ENCODE measurements around the gene ZNF333. TPM values are rescaled to one million over a fixed set of nuclear protein-coding genes. Genes with fewer than 3 reads are reported as not detected.

The ZNF333 gene
- total RNA-seq, 1 donor from 2014 or later = 20.4 TPM

GRCh38 chr19:14673088-14673487, 16.8 kb upstream of the ZNF333 start:
- H3K27ac Mint-ChIP-seq = no peak overlapping the region
- no peaks in the 10 kb centered on the region for H3K9me3 Mint-ChIP-seq
- no peaks in the 10 kb centered on the region for H3K36me3 ChIP-seq
- DNase-seq (ENCODE audit: low spot score) = no peak
- H3K27me3 ChIP-seq = no peaks in the 10 kb centered on the region
- no peak overlapping the region for H2AFZ ChIP-seq (replicated peaks)
- H4K20me1 ChIP-seq (ENCODE audit: low read depth) = no peaks in the 10 kb centered on the region
- no peaks in the 10 kb centered on the region for H3K9me3 ChIP-seq (ENCODE audit: low read depth)
- H3K4me2 ChIP-seq = no peak overlapping the region
- no peak overlapping the region for H3K27ac ChIP-seq
- no peaks in the 10 kb centered on the region for H3K4me1 Mint-ChIP-seq
- H3K27me3 Mint-ChIP-seq (ENCODE audit: insufficient read depth, low read depth) = peaks cover 14% of the 10 kb centered on the region
- TF ChIP-seq, protein P1, sequence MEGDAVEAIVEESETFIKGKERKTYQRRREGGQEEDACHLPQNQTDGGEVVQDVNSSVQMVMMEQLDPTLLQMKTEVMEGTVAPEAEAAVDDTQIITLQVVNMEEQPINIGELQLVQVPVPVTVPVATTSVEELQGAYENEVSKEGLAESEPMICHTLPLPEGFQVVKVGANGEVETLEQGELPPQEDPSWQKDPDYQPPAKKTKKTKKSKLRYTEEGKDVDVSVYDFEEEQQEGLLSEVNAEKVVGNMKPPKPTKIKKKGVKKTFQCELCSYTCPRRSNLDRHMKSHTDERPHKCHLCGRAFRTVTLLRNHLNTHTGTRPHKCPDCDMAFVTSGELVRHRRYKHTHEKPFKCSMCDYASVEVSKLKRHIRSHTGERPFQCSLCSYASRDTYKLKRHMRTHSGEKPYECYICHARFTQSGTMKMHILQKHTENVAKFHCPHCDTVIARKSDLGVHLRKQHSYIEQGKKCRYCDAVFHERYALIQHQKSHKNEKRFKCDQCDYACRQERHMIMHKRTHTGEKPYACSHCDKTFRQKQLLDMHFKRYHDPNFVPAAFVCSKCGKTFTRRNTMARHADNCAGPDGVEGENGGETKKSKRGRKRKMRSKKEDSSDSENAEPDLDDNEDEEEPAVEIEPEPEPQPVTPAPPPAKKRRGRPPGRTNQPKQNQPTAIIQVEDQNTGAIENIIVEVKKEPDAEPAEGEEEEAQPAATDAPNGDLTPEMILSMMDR (IDR thresholded peaks at IDR 0.05) = no peak
- TF ChIP-seq EZH2phosphoT487 (IDR thresholded peaks at IDR 0.05) (no peak), EZH2 (IDR thresholded peaks at IDR 0.05) (no peak)
- H3K36me3 Mint-ChIP-seq = no peaks in the 10 kb centered on the region
- no peak overlapping the region for H3K4me3 ChIP-seq
- no peak overlapping the region for H3K4me3 Mint-ChIP-seq
- no peaks in the 10 kb centered on the region for H3K79me2 ChIP-seq (ENCODE audit: low read depth)
- no peak overlapping the region for H3K9ac ChIP-seq
- no peaks in the 10 kb centered on the region for H3K4me1 ChIP-seq
- no peaks in the 10 kb centered on the region for H3F3A ChIP-seq (ENCODE audit: low read depth)

GRCh38 chr19:14674764-14675163, 15.1 kb upstream of the ZNF333 start, which contains the start of gene ADGRE3:
Gene ADGRE3 (minus strand): TSS chr19:14674844. CDS start chr19:14674770, 74 bp downstream.
- TF ChIP-seq EZH2phosphoT487 (IDR thresholded peaks at IDR 0.05) (no peak), EZH2 (IDR thresholded peaks at IDR 0.05) (no peak)
- TF ChIP-seq, protein P1 (IDR thresholded peaks at IDR 0.05) = no peak
- Mint-ChIP-seq H3K9me3 (no peaks in the 10 kb centered on the region), H3K4me1 (no peaks in the 10 kb centered on the region)

DNA sequence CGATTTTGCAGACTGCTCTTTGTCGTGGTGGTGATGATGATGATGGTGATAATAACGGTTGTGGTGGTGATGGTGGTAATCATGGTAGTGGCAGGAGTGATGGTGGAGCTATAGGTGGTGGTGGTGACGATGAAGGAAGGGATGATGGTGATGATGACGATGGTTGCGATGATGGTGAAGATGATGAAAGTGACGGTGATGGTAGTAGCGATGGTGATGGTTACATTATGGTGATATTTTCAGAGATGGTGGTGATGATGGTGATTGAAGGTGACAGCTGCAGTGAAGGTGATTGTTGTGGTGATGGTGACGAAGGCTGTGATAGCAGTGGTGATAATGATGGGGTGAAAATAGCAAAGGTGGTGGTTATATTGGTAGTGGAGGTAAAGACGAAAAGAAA, 13.1 kb upstream of the ZNF333 start:
- no peak for DNase-seq (ENCODE audit: low spot score)
- no peak overlapping the region for H3K27ac Mint-ChIP-seq
- Histone ChIP-seq H3K4me2 (no peak overlapping the region), H3K9me3 (ENCODE audit: low read depth) (no peaks in the 10 kb centered on the region), H3F3A (ENCODE audit: low read depth) (no peaks in the 10 kb centered on the region), H3K36me3 (no peaks in the 10 kb centered on the region), H3K4me3 (no peak overlapping the region), H3K27ac (no peak overlapping the region), H3K4me1 (no peaks in the 10 kb centered on the region), H2AFZ (replicated peaks) (no peak overlapping the region), H3K27me3 (peaks cover 2% of the 10 kb centered on the region), H4K20me1 (ENCODE audit: low read depth) (no peaks in the 10 kb centered on the region), H3K79me2 (ENCODE audit: low read depth) (no peaks in the 10 kb centered on the region), H3K9ac (no peak overlapping the region)
- no peaks in the 10 kb centered on the region for H3K4me1 Mint-ChIP-seq
- no peaks in the 10 kb centered on the region for H3K9me3 Mint-ChIP-seq
- no peak overlapping the region for H3K4me3 Mint-ChIP-seq
- no peaks in the 10 kb centered on the region for H3K36me3 Mint-ChIP-seq
- peaks cover 3% of the 10 kb centered on the region for H3K27me3 Mint-ChIP-seq (ENCODE audit: insufficient read depth, low read depth)
- TF ChIP-seq EZH2 (IDR thresholded peaks at IDR 0.05) = no peak
- TF ChIP-seq, protein P1 (IDR thresholded peaks at IDR 0.05) = no peak
- TF ChIP-seq EZH2phosphoT487 (IDR thresholded peaks at IDR 0.05) = no peak

More at GRCh38 chr19:14674764-14675163, 15.1 kb upstream of the ZNF333 start, which contains the start of gene ADGRE3:
- Histone ChIP-seq H3K9ac (no peak within 1 kb of the TSS), H4K20me1 (ENCODE audit: low read depth) (no peaks in the 10 kb centered on the region), H3K4me3 (no peak within 1 kb of the TSS), H2AFZ (replicated peaks) (no peak within 1 kb of the TSS), H3K27ac (no peak within 1 kb of the TSS), H3K9me3 (ENCODE audit: low read depth) (no peaks in the 10 kb centered on the region), H3K79me2 (ENCODE audit: low read depth) (no peaks in the 10 kb centered on the region), H3K4me1 (no peaks in the 10 kb centered on the region), H3K4me2 (no peak within 1 kb of the TSS), H3K36me3 (no peaks in the 10 kb centered on the region), H3K27me3 (no peaks in the 10 kb centered on the region), H3F3A (ENCODE audit: low read depth) (no peaks in the 10 kb centered on the region)
- DNase-seq (ENCODE audit: low spot score) = no peak
- no peak within 1 kb of the TSS for H3K27ac Mint-ChIP-seq
- H3K27me3 Mint-ChIP-seq (ENCODE audit: insufficient read depth, low read depth) = peaks cover 7% of the 10 kb centered on the region
- H3K36me3 Mint-ChIP-seq = no peaks in the 10 kb centered on the region
- H3K4me3 Mint-ChIP-seq = no peak within 1 kb of the TSS
